AG04449 (cell line): Measurements from ENCODE around the gene STARD6.
"Not testable (repeated sequence)": the region's sequence is repeated elsewhere in the genome, so short reads cannot be mapped to it uniquely, and the experiment has no call there.

Source experiments
- CTCF ChIA-PET: fragments of 350-600 bp; formaldehyde crosslinking; extraction: SDS; loops from one replicate; lab custom pipeline; 2021; ENCODE audit warnings: antibody characterized with exemption; lab: Yijun Ruan, JAX
- POLR2A ChIA-PET: fragments of 400-600, 350-600 bp; formaldehyde crosslinking; extraction: SDS; loops from one replicate; lab custom pipeline; 2020; ENCODE audit warnings: antibody characterized with exemption, inconsistent platforms; lab: Yijun Ruan, JAX
- DNase-seq: peaks from one replicate; pipeline ENCODE4 v3.0.0-alpha.2; 2010; ENCODE audit warnings: low read depth, low spot score
- H3K4me3 ChIP-seq: 2 replicates; pipeline ENCODE4 v1.5.1; 2011; ENCODE audit warnings: low read depth, mild to moderate bottlenecking, control low read depth, low read length
- TF ChIP-seq, protein P1 (sequence below): IDR thresholded peaks from one replicate; pipeline ENCODE4 v1.5.1; 2011; ENCODE audit warnings: mild to moderate bottlenecking, moderate library complexity, low read length, control low read depth, inconsistent platforms; ENCODE audit not compliant: insufficient read depth; ENCODE audit errors: missing control alignments

The STARD6 gene

DNA sequence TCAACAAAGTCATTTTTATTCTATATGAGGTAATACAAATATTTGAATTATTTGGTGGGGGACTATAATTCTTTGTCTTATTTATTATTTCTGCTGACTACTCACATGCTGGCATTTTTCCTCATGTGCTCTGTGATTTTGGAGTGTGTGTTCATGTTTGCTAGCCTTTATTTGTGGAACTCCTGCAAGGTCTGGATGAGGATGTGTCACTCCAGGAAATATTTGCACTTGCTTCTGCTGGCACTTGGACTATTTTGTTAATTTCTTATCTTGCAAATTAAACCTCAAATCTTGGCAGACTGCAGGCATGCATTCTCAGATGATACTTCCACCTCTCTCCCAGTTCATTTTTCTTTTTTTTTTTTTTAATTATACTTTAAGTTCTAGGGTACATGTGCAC, 54.2 kb downstream of the STARD6 start:
- no peak overlapping the region for H3K4me3 ChIP-seq
- ChIA-PET POLR2A (no interaction called here), CTCF (no interaction called here)
- no peak for DNase-seq
- TF ChIP-seq, protein P1, sequence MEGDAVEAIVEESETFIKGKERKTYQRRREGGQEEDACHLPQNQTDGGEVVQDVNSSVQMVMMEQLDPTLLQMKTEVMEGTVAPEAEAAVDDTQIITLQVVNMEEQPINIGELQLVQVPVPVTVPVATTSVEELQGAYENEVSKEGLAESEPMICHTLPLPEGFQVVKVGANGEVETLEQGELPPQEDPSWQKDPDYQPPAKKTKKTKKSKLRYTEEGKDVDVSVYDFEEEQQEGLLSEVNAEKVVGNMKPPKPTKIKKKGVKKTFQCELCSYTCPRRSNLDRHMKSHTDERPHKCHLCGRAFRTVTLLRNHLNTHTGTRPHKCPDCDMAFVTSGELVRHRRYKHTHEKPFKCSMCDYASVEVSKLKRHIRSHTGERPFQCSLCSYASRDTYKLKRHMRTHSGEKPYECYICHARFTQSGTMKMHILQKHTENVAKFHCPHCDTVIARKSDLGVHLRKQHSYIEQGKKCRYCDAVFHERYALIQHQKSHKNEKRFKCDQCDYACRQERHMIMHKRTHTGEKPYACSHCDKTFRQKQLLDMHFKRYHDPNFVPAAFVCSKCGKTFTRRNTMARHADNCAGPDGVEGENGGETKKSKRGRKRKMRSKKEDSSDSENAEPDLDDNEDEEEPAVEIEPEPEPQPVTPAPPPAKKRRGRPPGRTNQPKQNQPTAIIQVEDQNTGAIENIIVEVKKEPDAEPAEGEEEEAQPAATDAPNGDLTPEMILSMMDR = no peak

DNA sequence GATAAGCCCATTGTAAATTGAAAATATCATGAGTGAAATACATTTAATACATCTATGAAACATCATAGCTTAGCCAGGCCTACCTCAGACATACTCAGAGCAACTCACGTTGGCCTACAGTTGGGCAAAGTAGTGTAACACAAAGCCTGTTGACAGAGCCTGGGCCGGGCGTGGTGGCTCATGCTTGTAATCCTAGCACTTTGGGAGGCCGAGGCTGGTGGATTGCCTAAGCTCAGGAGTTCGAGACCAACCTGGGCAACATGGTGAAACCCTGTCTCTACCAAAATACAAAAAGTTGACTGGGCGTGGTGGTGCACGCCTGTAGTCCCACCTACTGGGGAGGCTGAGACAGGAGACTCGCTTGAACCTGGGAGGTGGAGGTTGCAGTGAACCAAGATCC, 58.7 kb downstream of the STARD6 start:
- DNase-seq, H3K4me3 ChIP-seq, POLR2A ChIA-PET, CTCF ChIA-PET: not testable (repeated sequence)

DNA sequence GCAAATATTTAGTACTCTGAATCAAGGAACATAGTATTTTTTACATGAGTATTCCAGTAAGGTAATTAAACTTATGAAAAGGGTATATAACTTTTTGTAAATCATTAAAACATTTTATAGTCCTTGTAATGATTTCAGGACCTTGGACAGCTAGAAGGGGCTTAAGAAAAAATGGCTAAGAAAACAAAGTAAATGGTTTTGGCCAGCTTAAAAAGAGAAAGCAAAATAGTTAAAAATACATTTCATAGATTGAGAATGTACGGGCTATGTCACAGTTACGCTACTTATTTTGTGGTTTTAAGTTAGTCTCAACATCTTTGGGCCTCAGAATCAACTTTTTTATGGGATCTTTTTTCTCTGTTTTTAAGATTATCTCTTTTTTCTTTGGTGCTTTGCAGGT, 61.6 kb downstream of the STARD6 start:
- no peak for DNase-seq
- TF ChIP-seq, protein P1 = no peak
- ChIA-PET POLR2A (no interaction called here), CTCF (interaction anchor here (1.4 kb wide), 1 partner anchor 8 kb away, joined by 3 read pairs; no protein-coding TSS in a partner anchor)
- no peak overlapping the region for H3K4me3 ChIP-seq

DNA sequence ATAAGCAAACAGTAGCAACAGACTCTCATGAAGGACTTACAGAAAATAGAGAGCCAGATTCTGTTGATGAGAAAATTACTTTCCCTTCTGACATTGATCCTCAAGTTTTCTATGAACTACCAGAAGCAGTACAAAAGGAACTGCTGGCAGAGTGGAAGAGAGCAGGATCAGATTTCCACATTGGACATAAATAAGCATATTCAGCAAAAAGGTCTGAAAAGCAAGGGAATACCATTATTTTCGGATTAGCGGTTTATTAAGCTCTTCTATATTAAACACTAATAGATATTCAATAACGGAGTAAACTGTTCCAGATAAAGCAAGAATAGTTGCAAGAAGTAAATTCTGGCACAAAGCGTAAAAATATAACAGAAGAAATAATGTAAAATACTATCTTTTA, 63.4 kb downstream of the STARD6 start:
- TF ChIP-seq, protein P1 = no peak
- ChIA-PET CTCF (no interaction called here), POLR2A (no interaction called here)
- no peak for DNase-seq
- H3K4me3 ChIP-seq = no peak overlapping the region

DNA sequence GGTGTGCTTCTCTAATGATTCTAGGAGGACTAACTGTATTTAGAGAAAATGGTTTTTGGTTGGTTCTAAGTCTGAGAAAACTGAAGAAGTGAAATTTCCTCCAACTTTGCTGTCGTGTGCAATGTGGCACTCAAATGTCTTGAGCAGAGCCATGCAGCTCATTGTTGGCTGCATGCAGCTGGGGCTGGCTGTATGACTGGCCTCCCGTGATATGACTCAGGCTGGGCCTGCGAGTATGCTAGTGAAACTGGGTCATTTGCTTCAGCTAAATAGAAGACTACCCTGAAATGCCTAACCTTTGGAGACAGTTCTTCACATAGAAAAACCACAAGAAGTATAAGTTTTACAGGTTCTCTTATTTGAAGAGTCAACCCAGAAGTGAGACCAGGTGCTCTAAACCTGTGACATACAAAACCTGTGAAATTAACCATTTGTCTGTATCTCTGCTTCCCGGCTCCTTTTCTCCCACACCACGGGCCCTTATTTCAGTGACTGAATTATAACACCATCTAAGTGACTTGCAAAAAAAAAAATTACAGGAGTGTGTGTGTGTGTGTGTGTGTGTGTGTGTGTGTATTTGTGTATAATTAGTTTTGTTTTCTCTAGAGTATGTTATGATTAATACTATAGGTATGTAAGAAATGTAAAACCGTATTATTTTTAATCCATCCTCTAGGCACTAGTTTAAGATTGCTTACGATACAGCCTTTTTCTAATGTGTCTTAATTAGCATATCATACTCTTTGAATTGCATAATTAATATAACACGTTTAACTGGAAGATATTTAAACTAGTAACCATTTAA, 72.5 kb downstream of the STARD6 start:
- TF ChIP-seq, protein P1 = no peak
- ChIA-PET POLR2A (no interaction called here), CTCF (interaction anchor here (1.1 kb wide), 1 partner anchor 14 kb away, joined by 4 read pairs; no protein-coding TSS in a partner anchor)
- peak; percentile 26 for DNase-seq
- no peak overlapping the region for H3K4me3 ChIP-seq

DNA sequence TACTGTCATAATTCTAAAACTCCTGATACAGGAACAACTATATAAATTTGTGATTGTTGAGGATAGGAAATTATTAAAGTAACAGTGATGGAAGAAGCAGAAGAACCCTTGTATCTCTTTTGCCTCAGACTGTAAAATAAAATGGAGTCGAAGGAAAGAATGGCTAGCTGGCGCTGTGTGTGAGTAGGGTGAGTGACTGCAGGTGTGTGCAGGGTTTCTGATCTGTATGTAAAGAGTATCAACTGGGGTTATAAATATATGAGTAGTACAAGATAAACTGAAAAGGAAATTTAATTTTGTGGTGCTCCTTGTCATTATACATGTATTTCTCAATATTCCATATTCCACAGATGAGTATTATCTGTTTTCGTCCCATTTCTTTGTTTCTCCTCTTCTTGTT, 73.1 kb downstream of the STARD6 start:
- ChIA-PET CTCF (interaction anchor here (1.1 kb wide), 1 partner anchor 13 kb away, joined by 4 read pairs; no protein-coding TSS in a partner anchor), POLR2A (no interaction called here)
- TF ChIP-seq, protein P1 = no peak
- DNase-seq = no peak
- H3K4me3 ChIP-seq = no peak overlapping the region

DNA sequence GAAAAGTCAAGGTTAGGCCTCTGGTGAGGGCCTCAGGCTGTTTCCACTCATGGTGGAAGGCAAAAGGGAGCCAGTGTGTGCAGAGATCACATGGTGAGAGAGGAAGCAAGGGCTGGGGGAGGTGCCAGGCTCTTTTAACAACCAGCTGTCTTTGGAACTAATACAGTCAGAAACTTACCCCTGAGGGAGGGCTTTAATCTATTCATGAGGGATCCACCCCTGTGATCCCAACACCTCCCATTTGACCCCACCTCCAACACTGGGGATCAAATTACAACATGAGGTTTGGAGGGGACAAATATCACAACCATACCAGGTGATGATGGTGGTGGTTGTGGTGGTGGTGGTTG, 77.5 kb downstream of the STARD6 start:
- no peak for DNase-seq
- ChIA-PET POLR2A (no interaction called here), CTCF (interaction anchor here (2.7 kb wide), 1 partner anchor 10 kb away, joined by 16 read pairs; the partner anchor contains the start of gene POLI)
- no peak overlapping the region for H3K4me3 ChIP-seq
- TF ChIP-seq, protein P1 = no peak
